SK-N-SH (cell line): Measurements from ENCODE around the gene AP5M1.

Experiments used
- EZH2phosphoT487 ChIP-seq: fragments of 200-600 bp; sonication (generic); IDR thresholded peaks from 2 replicates; pipeline ENCODE4 v1.6.1; 2017; ENCODE audit warnings: low read depth, mixed run types, mild to moderate bottlenecking, antibody characterized with exemption, moderate library complexity, borderline replicate concordance
- JUND ChIP-seq: IDR thresholded peaks from 2 replicates; pipeline ENCODE4 v1.4.0; 2012
- RAD21 ChIP-seq: IDR thresholded peaks from 2 replicates; pipeline ENCODE4 v1.6.1; 2012; ENCODE audit warnings: mild to moderate bottlenecking, low read length
- YY1 ChIP-seq: IDR thresholded peaks from 2 replicates; pipeline ENCODE4 v1.4.0; 2012; ENCODE audit warnings: low read depth, mild to moderate bottlenecking
- TF ChIP-seq, protein P1 (sequence below): fragments of 200-600 bp; sonication (generic); IDR thresholded peaks from 2 replicates; pipeline ENCODE4 v1.6.1; 2017; ENCODE audit warnings: antibody characterized with exemption, mild to moderate bottlenecking, moderate library complexity

DNA sequence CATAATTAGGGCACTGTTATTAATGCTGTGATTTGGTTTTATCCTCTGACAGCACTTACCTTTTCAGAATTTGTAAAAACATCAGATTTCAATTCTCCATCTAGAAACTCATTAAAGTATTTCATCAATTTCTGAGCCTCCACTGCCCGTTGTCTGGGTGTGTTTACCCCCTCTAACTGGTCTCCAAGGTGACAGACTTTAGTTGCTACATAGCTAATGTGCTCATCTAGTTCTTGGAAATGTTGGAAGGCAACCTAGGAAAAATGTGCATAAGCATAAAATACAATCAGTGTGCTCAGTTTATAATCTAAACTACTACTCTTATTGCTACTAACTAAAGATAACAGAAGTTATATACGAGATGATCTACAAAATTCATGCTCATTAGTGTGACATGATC lies 24.7 kb upstream of the AP5M1 start:
- TF ChIP-seq YY1 (no peak), EZH2phosphoT487 (no peak), JUND (no peak), RAD21 (no peak)
- TF ChIP-seq, protein P1, sequence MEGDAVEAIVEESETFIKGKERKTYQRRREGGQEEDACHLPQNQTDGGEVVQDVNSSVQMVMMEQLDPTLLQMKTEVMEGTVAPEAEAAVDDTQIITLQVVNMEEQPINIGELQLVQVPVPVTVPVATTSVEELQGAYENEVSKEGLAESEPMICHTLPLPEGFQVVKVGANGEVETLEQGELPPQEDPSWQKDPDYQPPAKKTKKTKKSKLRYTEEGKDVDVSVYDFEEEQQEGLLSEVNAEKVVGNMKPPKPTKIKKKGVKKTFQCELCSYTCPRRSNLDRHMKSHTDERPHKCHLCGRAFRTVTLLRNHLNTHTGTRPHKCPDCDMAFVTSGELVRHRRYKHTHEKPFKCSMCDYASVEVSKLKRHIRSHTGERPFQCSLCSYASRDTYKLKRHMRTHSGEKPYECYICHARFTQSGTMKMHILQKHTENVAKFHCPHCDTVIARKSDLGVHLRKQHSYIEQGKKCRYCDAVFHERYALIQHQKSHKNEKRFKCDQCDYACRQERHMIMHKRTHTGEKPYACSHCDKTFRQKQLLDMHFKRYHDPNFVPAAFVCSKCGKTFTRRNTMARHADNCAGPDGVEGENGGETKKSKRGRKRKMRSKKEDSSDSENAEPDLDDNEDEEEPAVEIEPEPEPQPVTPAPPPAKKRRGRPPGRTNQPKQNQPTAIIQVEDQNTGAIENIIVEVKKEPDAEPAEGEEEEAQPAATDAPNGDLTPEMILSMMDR, result no peak
